IPS-NIHi7 (cell line): ENCODE measurements around the gene SELL.
A peak's percentile ranks its signal among the peaks of the same experiment; 100 is the strongest.
"Not testable (repeated sequence)": the region's sequence is repeated elsewhere in the genome, so short reads cannot be mapped to it uniquely, and the experiment has no call there.

Source experiments
- DNase-seq: peaks from one replicate; pipeline ENCODE4 v3.0.0; 2012; ENCODE audit warnings: mixed read lengths; ENCODE audit errors: extremely low spot score

SELL gene

DNA sequence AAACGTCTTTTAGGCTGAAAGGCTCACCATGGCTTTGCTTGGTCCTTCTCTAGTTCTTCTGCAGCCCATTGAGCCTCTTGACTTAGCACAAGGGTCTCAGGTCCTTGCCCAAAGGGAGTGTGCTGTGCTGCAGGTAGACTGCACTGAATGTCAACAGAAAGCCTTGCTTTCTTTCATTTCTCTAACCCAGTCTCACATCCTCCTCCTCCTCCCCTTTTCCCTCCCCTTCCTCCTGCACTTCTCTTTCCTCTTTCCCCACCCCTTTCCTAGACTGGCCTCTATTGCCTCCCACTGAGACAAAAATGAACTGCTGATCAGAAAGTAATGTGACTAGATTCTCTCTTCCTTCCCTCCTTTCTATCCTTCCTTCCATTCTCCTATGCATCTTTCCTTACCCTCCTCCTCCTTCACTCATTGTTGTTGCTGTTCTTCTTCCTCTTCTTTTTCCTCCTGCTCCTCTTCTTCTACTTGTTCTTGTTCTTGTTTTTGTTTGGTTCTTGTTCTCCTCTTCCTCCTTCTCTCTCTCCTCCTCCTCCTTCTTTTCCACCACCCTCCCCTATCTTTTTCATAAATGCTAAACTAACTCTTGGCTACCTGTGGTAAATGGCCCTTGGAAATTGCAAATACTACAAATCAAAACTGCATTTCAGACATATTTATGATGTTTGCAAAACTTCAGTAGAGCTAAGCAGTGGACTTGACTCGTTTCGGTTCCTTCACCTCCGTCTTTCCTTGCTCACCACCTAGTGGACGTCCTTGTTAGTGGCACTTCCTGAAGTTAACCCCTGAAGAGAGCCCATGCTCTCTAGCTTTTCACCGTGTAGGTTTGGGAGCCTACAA, at the start of gene SELL:
SELL (minus strand) TSS at position 152 of the 840 bp plus-strand sequence; CDS start at position 30, 122 bp downstream.
- peak; percentile 74 for DNase-seq

- DNase-seq, result no peak
Measured at GRCh38 chr1:169759038-169759437, 47.6 kb upstream of the SELL start.

DNA sequence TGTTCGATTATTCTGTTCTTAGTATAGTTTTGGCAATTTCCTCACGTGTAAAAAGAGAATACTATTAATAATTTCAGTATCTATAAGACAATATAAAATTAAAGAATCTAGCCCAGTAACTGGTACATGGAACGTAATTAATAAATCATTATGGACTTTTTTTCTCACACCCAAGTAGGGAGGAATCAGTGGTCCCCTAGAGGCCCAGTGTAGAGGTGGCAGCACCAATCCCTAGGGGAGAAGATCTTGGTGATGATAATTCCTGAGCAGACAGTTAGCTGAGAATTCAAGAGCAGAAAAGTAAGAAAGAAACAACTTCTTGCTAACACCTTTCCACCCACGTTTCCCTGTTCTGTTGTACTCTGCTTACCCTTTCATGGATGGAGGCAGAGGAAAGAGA, 42.1 kb upstream of the SELL start:
- DNase-seq, result no peak

DNA sequence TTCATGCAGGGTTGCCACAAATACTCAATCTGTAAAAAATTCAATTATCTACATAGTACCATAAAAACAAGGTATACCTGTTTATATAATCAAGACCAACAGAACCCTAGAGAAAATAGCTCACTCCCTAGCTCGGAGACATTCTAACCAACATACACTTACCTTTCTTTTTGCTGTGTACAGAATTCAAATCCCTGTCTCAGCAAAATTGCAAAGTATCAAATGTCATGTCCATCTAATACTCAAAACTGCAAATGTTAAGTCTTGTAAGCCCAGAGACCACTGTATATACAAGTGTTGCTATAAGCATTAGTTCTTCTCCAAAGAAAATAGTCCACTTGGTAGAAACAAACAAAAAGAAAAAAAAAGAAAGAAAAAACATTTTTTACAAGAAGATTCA, 38.6 kb upstream of the SELL start:
- DNase-seq, result no peak

- DNase-seq, result no peak
Measured at GRCh38 chr1:169746550-169746949, 35.1 kb upstream of the SELL start.

GRCh38 chr1:169745015-169745861, 33.8 kb upstream of the SELL start:
- DNase-seq, result no peak

DNA sequence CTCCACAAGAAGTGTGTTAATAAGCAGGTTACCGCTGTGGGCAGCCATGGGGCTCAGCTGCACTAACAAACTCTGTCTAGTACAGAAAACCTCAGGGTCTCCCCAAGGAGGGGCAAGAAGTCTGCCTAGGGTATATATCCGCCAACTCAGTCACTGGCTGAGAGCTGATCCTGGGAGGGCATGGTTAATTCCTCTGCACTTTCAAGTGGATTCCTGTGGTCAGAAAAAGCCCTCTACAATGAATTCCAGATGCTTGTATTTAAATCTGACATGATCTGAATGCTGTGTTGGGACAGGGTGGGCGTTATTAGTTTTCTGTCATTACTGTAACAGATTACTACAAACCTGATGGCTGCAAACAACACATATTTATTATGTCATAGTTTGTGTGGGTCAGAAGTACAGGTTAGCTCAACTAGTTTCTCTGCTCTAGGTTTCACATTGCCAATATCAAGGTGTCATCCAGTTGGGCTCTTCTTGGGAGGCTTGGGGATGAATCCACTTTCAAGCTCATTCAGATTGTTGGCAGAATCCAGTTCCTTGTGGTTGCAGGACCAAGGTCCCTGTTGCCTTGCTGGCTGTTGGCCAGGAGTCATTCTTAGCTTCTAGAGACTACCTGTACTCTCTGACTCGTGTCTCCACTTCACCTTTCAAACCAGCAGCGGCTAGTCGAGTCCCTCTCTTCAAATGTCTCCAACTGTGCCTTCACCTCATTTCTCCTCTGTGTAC, 30.4 kb upstream of the SELL start:
- no peak for DNase-seq

- no peak for DNase-seq
Measured at GRCh38 chr1:169739980-169740379, 28.6 kb upstream of the SELL start.

GRCh38 chr1:169733924-169734323, 22.5 kb upstream of the SELL start, which contains the start of gene SELE:
Gene SELE, minus strand, starts transcription at chr1:169734079. Its CDS starts 467 bp downstream, at chr1:169733612.
- no peak for DNase-seq

GRCh38 chr1:169731446-169731845, 20.0 kb upstream of the SELL start:
- no peak for DNase-seq

DNA sequence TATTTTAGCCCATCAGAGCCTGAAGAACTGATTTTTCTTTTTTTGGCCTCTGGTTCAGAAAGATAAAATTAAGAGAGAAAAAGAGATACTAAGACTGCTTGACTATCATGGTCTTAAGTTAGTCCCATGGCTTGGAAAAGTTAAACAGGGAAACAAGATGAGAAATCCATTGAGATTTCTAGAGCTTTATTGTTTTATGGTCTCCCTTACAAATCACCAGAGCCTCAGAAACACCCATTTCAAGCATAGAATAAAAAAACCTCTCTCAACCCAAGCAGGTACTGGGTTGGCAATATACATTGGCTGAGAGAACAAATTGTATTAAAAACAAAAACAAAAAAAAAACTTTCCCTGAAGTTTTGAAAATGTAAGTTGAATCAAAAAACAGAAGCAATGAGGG, 18.6 kb upstream of the SELL start:
- no peak for DNase-seq

DNA sequence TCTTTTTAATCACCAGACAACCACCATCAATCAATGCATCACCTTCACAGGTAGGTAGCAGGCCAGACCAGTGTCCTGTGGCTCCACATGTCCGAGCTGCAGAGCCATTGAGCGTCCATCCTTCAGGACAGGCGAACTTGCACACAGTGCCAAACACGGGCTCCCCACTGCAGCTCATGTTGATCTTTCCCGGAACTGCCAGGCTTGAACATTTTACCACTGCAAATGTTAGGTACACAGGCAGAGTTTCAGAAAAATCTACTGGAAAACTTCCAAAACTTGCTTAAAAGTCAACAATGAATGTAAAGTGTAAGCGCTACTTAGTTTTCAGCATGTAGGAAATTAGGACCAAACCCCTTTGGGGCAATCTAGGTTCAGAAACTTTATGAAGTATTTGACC, 15.9 kb upstream of the SELL start:
- no peak for DNase-seq

- no peak for DNase-seq
Measured at GRCh38 chr1:169726851-169727250, 15.4 kb upstream of the SELL start.

DNA sequence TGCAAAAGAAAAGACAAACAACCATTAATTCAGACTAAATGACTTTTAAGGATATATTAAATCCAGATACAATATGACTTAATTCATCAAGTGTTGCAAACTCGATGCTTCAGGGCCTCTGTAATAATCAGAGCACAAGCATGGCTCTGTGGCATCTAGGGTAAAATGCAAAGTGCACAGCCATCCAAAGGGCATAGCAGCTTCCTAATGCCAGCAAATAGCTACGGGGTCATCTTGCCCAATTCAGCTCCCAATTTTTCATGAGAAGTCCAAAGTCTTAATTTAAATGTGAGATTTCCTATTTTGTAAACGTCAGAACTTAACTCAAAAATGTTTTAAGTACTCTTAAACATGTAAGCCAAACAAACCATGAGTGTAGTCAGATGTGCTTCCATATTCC, 14.5 kb upstream of the SELL start:
- DNase-seq, result no peak

- no peak for DNase-seq
Measured at GRCh38 chr1:169724168-169724567, 12.7 kb upstream of the SELL start.

DNA sequence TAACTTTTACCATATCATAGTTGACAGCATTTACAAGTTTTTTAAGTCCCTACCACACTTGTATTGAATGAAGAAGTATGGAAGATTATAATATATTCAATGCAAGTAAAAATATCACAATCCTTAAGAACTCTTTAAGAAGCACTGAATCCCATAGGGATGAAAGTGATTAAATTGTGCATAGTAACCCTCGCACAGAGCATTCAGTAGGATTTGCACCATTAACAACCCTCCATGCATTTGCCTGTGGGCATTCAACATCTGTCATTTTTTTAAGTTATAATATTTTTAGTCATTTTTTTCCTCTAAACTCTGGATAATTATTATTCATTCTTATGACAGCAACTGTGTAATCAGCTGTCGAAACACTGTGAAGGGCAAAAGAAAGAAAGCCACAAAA, 12.3 kb upstream of the SELL start:
- DNase-seq, result no peak

DNA sequence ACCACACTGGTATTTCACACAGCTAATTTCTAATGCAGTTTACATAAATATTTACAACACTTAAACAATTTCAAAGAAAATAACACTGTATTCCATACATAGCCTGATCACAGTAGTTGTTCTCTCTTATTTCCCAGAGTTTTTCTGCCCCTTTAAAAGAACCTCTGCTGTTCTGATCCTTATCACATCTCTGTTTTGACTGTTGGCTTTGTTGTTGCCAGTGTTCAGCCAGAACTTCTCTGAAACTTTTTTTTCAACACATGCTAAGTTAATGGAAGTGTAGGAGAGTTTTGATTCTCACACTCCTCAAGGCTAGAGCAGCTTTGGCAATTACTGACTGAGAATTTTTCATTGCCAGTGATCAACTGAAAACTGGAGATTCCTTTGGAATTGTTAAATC, 11.4 kb upstream of the SELL start:
- DNase-seq, result no peak

GRCh38 chr1:169715100-169715499, 3.7 kb upstream of the SELL start:
- not testable (repeated sequence) for DNase-seq

DNA sequence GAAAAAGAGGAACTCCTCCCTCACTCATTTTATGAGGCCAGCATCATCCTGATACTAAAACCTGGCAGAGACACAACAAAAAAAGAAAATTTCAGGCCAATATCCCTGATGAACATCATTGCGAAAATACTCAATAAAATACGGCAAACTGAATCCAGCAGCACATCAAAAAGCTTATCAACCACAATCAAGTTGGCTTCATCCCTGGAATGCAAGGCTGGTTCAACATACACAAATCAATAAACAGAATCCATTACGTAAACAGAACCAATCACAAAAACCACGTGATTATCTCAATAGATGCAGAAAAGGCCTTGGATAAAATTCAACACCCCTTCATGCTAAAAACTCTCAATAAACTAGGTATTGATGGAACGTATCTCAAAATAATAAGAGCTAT, 1.7 kb upstream of the SELL start:
- DNase-seq, result not testable (repeated sequence)

GRCh38 chr1:169712309-169712631, 850 bp upstream of the SELL start:
- DNase-seq, result no peak

DNA sequence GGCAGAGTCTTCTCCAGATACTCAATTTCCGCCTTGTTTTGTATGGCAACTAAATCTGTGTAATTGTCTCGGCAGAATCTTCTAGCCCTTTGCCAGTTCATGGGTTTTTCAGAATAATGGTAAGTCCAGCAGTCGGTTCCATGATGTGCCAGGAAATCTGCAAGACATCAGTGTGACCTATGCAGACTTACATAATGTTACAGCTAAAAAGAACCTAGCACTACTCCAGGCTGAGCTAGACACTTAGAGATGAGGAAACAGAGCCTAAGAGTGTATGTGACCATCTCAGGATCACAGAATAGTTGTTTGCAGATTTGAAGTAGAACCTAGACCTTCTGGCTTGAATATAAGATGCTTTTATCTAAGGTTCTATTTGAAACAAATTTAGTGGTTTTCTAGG, 2.8 kb downstream of the SELL start:
- no peak for DNase-seq

DNA sequence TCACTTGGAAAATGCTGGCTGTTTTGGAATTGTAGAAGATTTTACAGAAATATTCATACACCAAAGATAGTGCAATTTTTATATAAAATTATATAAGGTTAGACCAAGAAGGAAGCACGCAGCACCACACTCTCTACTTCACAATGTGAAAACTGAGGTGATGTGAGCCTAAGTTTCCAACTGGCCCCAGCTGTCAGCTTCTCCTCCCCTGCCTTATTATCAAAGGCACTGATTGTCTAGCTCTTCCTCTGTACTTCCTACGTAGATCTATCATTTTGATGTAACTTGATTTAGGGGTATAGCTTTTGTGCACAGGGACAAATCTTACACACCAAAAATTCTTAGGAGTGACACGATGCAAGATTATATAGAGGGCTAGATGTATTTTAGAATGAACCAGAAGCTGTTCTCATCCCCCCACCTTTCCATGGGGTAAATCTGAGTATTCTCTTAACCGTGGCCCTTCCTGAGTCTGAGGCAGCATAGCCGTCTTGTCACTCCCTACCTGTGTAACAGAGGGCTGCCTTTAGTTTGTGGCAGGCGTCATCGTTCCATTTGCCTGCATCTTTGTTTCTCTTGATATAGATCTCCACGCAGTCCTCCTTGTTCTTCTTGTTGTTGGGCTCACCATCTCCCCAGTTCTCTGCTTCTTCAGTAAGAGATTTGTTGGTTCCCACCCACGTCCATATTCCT, 3.4 kb downstream of the SELL start:
- no peak for DNase-seq
